Activated CD4-positive, alpha-beta memory T cell treated with anti-CD3 and anti-CD28 coated beads for 36 hours (primary cell): Measurements from ENCODE around the gene ADARB2. TPM values are rescaled to one million over a fixed set of nuclear protein-coding genes. Genes with fewer than 3 reads are reported as not detected.

Experiments used
- CTCF ChIA-PET: fragments of 350-600 bp; sonication (Branson Sonifier 250); formaldehyde crosslinking; loops from one replicate; lab custom pipeline; 2021; ENCODE audit warnings: antibody characterized with exemption, inconsistent platforms; lab: Charles Lee
- POLR2A ChIA-PET: fragments of 350-600 bp; sonication (Branson Sonifier 250); formaldehyde crosslinking; loops from one replicate; lab custom pipeline; 2021; ENCODE audit warnings: antibody characterized with exemption; lab: Charles Lee
- DNase-seq: peaks from one replicate; pipeline ENCODE4 v3.0.0-alpha.2; 2020
- H3K27ac Mint-ChIP-seq: one replicate; pipeline ENCODE4 v1.8.0; 2021; ENCODE audit warnings: mixed read lengths
- H3K27me3 Mint-ChIP-seq: one replicate; pipeline ENCODE4 v1.8.0; 2021; ENCODE audit warnings: mixed read lengths
- H3K36me3 Mint-ChIP-seq: one replicate; pipeline ENCODE4 v1.8.0; 2021; ENCODE audit warnings: mixed read lengths
- H3K4me1 Mint-ChIP-seq: one replicate; pipeline ENCODE4 v1.8.0; 2021; ENCODE audit warnings: low read depth, mixed read lengths
- H3K4me3 Mint-ChIP-seq: one replicate; pipeline ENCODE4 v1.8.0; 2021; ENCODE audit warnings: mild to moderate bottlenecking, mixed read lengths
- H3K9me3 Mint-ChIP-seq: one replicate; pipeline ENCODE4 v1.8.0; 2021; ENCODE audit warnings: mixed read lengths
- intact Hi-C: fragments of 100-400 bp; cut with micrococcal nuclease; formaldehyde crosslinking; loops from one replicate; pipeline ENCODE4 v1.15.1; 2023
- total RNA-seq, 2 experiments: library from RNA; stranded (reverse); gene quantifications; one replicate each; pipeline ENCODE4 v1.2.3, GENCODE V29; 2021

The ADARB2 gene
- total RNA-seq, 2 experiments from 2014 or later = 2.2 TPM

GRCh38 chr10:1677307-1677939, 59.9 kb downstream of the ADARB2 start:
- DNase-seq = no peak
- POLR2A ChIA-PET = no interaction called here
- Mint-ChIP-seq H3K36me3 (no peaks in the 10 kb centered on the region), H3K4me1 (no peaks in the 10 kb centered on the region), H3K9me3 (no peaks in the 10 kb centered on the region), H3K27me3 (peaks cover 15% of the 10 kb centered on the region), H3K4me3 (no peak overlapping the region), H3K27ac (no peak overlapping the region)
- intact Hi-C loops = no loop called here
- CTCF ChIA-PET = no interaction called here

GRCh38 chr10:1674501-1674900, 62.8 kb downstream of the ADARB2 start:
- ChIA-PET POLR2A (no interaction called here), CTCF (no interaction called here)
- Mint-ChIP-seq H3K4me3 (no peak overlapping the region), H3K27ac (no peak overlapping the region), H3K9me3 (no peaks in the 10 kb centered on the region), H3K27me3 (peaks cover 15% of the 10 kb centered on the region), H3K4me1 (no peaks in the 10 kb centered on the region), H3K36me3 (no peaks in the 10 kb centered on the region)
- no peak for DNase-seq
- intact Hi-C loops = no loop called here

- DNase-seq = no peak
- Mint-ChIP-seq H3K36me3 (no peaks in the 10 kb centered on the region), H3K27me3 (peaks cover 15% of the 10 kb centered on the region), H3K9me3 (no peaks in the 10 kb centered on the region), H3K27ac (no peak overlapping the region), H3K4me3 (no peak overlapping the region), H3K4me1 (no peaks in the 10 kb centered on the region)
- intact Hi-C loops = no loop called here
- CTCF ChIA-PET = no interaction called here
- POLR2A ChIA-PET = no interaction called here
These were observed 63.6 kb downstream of the ADARB2 start for GRCh38 chr10:1673568-1674345.

DNA sequence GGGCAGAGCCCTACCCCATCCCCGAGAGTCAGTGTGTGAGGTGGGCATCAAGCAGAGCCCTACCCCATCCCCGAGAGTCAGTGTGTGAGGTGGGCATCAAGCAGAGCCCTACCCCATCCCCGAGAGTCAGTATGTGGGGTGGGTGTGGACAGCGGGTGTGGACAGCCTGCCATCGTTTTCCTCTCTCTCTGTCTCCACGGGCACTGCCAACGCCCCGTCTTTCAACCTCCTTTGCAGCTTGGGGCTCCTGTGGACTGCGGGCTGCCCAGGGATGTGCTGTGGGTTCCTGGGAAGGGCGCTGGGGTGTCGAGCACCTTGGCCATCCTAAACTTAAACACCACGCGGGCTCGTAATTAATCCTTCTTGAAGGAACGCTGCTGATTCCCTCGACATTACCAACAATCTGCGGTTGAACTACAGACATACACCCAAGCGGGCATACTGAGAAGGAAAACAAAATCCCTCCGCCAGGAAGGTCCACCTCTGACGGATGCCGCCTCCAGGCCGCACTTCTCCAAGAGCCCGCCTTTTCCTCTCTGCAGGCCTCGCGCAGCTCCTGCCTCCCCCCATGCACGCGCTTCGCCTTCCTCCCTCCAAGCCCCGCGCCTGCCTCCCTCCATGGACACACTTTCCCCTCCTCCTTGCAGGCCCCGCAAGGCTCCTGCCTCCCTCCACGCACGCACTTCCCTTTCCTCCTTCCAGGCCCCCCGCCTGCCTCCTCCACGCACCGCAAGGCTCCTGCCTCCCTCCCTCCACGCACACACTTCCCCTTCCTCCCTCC, 65.1 kb downstream of the ADARB2 start:
- DNase-seq = no peak
- H3K27ac Mint-ChIP-seq = no peak overlapping the region
- ChIA-PET CTCF (no interaction called here), POLR2A (no interaction called here)
- H3K9me3 Mint-ChIP-seq = no peaks in the 10 kb centered on the region
- intact Hi-C loops = no loop called here
- no peaks in the 10 kb centered on the region for H3K4me1 Mint-ChIP-seq
- H3K36me3 Mint-ChIP-seq = no peaks in the 10 kb centered on the region
- H3K4me3 Mint-ChIP-seq = no peak overlapping the region
- peaks cover 15% of the 10 kb centered on the region for H3K27me3 Mint-ChIP-seq

GRCh38 chr10:1671366-1672000, 65.8 kb downstream of the ADARB2 start:
- DNase-seq = no peak
- ChIA-PET POLR2A (no interaction called here), CTCF (no interaction called here)
- no peaks in the 10 kb centered on the region for H3K4me1 Mint-ChIP-seq
- intact Hi-C loops = no loop called here
- no peak overlapping the region for H3K4me3 Mint-ChIP-seq
- no peaks in the 10 kb centered on the region for H3K36me3 Mint-ChIP-seq
- no peak overlapping the region for H3K27ac Mint-ChIP-seq
- no peaks in the 10 kb centered on the region for H3K9me3 Mint-ChIP-seq
- H3K27me3 Mint-ChIP-seq = peaks cover 15% of the 10 kb centered on the region

DNA sequence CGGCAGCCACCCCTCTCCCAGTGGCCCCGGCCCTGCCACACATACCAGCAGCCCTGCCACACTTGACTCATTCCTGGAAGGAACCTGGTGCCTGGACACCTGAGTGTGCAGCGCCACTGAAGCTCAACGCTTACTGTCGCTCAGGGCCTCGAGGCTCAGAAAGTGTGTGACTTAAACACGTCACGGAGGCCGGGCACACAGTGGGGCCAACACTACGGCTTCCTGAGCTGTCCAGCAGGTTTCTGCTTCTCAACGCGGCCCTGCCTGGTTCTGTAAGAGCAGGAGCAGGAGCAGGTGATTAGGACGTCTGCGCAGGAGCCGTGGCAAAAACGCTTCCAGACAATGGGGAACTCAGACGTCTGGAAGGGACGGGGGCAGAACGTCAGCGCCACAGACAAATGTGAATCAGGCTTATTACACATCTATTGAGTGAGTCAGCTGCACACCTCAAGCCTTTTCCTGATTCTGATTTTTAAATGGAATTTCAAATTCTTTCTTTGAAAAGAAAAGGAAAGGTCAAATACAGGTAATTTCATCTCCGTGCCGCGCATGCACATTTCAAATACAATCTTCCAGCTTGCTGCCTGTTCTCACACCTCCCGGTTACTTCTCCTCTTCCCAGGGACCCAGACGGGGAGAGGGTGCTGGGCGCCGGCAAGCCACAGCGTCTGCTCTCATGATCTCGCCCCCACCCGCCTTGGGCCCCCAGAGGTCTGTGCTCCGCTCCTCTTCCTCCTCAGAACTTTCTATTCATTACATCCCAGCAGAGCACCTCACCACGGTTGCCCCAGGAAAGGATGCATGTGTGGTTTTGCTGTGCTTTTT, 66.6 kb downstream of the ADARB2 start:
- Mint-ChIP-seq H3K27me3 (peaks cover 15% of the 10 kb centered on the region), H3K27ac (no peak overlapping the region), H3K4me3 (no peak overlapping the region), H3K4me1 (no peaks in the 10 kb centered on the region), H3K9me3 (no peaks in the 10 kb centered on the region), H3K36me3 (no peaks in the 10 kb centered on the region)
- ChIA-PET POLR2A (no interaction called here), CTCF (no interaction called here)
- intact Hi-C loops = no loop called here
- no peak for DNase-seq

- CTCF ChIA-PET = no interaction called here
- H3K9me3 Mint-ChIP-seq = no peaks in the 10 kb centered on the region
- DNase-seq = no peak
- H3K4me3 Mint-ChIP-seq = no peak overlapping the region
- intact Hi-C loops = no loop called here
- no peaks in the 10 kb centered on the region for H3K36me3 Mint-ChIP-seq
- H3K27ac Mint-ChIP-seq = no peak overlapping the region
- H3K27me3 Mint-ChIP-seq = peaks cover 5% of the 10 kb centered on the region
- POLR2A ChIA-PET = no interaction called here
- H3K4me1 Mint-ChIP-seq = no peaks in the 10 kb centered on the region
These were observed 67.9 kb downstream of the ADARB2 start for GRCh38 chr10:1669433-1669832.

GRCh38 chr10:1668399-1668798, 68.9 kb downstream of the ADARB2 start:
- no peaks in the 10 kb centered on the region for H3K9me3 Mint-ChIP-seq
- no peaks in the 10 kb centered on the region for H3K36me3 Mint-ChIP-seq
- H3K4me1 Mint-ChIP-seq = no peaks in the 10 kb centered on the region
- peaks cover 4% of the 10 kb centered on the region for H3K27me3 Mint-ChIP-seq
- ChIA-PET CTCF (no interaction called here), POLR2A (no interaction called here)
- no peak for DNase-seq
- H3K27ac Mint-ChIP-seq = no peak overlapping the region
- intact Hi-C loops = no loop called here
- H3K4me3 Mint-ChIP-seq = no peak overlapping the region

DNA sequence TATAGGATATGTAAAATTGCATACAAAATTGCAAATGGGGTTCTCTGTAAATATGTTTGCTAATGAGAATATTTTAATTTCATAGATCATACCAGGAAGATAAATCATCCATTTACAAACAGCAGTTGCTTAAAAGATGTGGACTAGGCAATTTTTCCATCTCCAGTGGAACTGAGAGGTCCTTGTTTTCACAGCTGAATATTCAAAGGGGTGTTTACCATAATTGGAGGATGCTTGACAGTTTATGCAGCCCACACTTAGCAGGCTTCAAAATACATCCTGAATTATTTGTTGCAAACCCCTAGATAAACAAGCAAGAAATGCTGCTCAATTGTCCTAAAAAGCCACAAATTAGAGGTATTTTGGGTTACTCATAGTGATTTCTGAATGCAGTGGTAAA, 69.9 kb downstream of the ADARB2 start:
- DNase-seq = no peak
- Mint-ChIP-seq H3K27me3 (peaks cover 3% of the 10 kb centered on the region), H3K27ac (no peak overlapping the region), H3K36me3 (no peaks in the 10 kb centered on the region), H3K4me1 (no peaks in the 10 kb centered on the region), H3K4me3 (no peak overlapping the region), H3K9me3 (no peaks in the 10 kb centered on the region)
- intact Hi-C loops = no loop called here
- CTCF ChIA-PET = no interaction called here
- POLR2A ChIA-PET = no interaction called here

DNA sequence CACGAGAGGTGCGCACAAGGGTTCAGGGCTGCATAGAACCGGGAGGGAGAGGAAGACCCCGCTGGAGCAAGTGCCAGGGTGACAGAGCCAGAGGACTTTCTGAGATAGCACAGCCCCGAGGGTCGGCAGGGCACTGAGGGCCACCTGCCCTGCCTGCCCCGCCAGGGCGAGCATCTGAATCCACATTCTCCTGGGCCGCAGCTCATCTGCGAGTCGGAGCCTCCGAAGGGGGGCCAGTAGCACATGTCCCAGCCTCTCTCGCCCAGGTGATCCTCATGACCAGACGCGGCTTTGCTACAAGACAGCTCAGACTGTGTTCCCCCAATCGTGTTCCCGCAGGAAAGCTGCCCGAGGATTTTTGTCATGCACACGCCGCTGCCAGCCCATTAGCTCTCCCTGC, 71.2 kb downstream of the ADARB2 start:
- no peaks in the 10 kb centered on the region for H3K9me3 Mint-ChIP-seq
- no peak overlapping the region for H3K4me3 Mint-ChIP-seq
- CTCF ChIA-PET = no interaction called here
- peaks cover 8% of the 10 kb centered on the region for H3K27me3 Mint-ChIP-seq
- no peak for DNase-seq
- H3K36me3 Mint-ChIP-seq = no peaks in the 10 kb centered on the region
- no peaks in the 10 kb centered on the region for H3K4me1 Mint-ChIP-seq
- intact Hi-C loops = no loop called here
- no peak overlapping the region for H3K27ac Mint-ChIP-seq
- POLR2A ChIA-PET = no interaction called here

DNA sequence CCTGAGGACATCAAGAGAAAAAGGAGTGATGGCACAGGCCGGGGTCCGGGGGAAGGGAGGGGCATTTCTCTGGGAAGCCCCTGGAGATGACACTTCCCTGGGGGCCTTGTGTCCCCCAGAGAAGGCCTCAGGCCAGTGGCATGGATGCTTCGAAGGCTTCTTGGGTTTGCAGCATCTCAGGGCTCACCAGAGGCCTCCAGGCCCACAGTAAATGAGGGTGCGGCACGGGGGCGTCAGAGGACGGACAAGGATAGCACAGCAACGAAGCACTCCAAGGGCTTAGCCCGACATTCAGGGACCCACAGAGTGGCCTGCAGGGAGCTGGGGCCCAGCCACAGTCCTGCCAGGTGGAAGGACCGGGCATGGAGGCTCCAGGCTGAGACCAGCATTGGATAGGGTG, 71.6 kb downstream of the ADARB2 start:
- CTCF ChIA-PET = no interaction called here
- Mint-ChIP-seq H3K27ac (no peak overlapping the region), H3K4me3 (no peak overlapping the region), H3K9me3 (no peaks in the 10 kb centered on the region), H3K36me3 (no peaks in the 10 kb centered on the region), H3K27me3 (peaks cover 8% of the 10 kb centered on the region), H3K4me1 (no peaks in the 10 kb centered on the region)
- DNase-seq = no peak
- intact Hi-C loops = no loop called here
- POLR2A ChIA-PET = no interaction called here
